K562 (cell line): ENCODE data around the gene PREX1. TPM values are rescaled to one million over a fixed set of nuclear protein-coding genes. Genes with fewer than 3 reads are reported as not detected.

Experiments used
- ATAC-seq: fragments of 200-7000 bp; cut with Tn5 transposase; 3 replicates; pipeline ENCODE4 v1.9.1; 2020; ENCODE audit warnings: moderate library complexity
- BruUV-seq: library from RNA; stranded (reverse); fragments of 400-500 nt; replicated peaks from 2 replicates; lab custom pipeline; 2021; lab: Mats Ljungman, UMichigan
- CTCF ChIA-PET: fragments of 300-600 bp; formaldehyde crosslinking; extraction: SDS; loops from one replicate; lab custom pipeline; 2021; ENCODE audit warnings: low intra/inter-chr PET ratio; lab: Yijun Ruan, JAX
- POLR2A ChIA-PET: fragments of 300-600, 350-650 bp; sonication (Branson Sonifier 250); formaldehyde crosslinking; extraction: SDS; loops from one replicate; lab custom pipeline; 2021; ENCODE audit warnings: antibody characterized with exemption, inconsistent platforms; lab: Yijun Ruan, JAX
- DNase-seq, 4 experiments: peaks; one replicate each; pipeline versions ENCODE4 v3.0.0 to v3.0.0-alpha.2; 2011 to 2018; ENCODE audit warnings: low spot score in 3 of 4, mixed read lengths in 3 of 4; ENCODE audit errors: extremely low read depth in 1 of 4
- FAIRE-seq: peaks from 2 replicates; lab custom pipeline; 2011; peaks lifted over from hg19 to GRCh38; lab: Jason Lieb, UNC
- H2AFZ ChIP-seq: 2 replicates; pipeline ENCODE4 v1.6.0; 2011; ENCODE audit warnings: low read depth, low read length, control low read depth, inconsistent platforms
- H3K27ac ChIP-seq: fragments of 200-600 bp; 3 replicates; pipeline ENCODE4 v1.8.0; 2011; ENCODE audit warnings: low read depth, mild to moderate bottlenecking, control low read depth, inconsistent platforms, low read length, moderate library complexity, mixed read lengths; ENCODE audit errors: extremely low read depth
- H3K27me3 ChIP-seq, 2 experiments: fragments of 300-600 bp in 1 of 2; 2 replicates in 1 of 2; 3 replicates in 1 of 2; pipeline versions ENCODE4 v1.6.0 to v1.8.0; 2011; ENCODE audit warnings: inconsistent platforms in 2 of 2, low read length in 2 of 2, mild to moderate bottlenecking in 1 of 2, mixed read lengths in 1 of 2, moderate library complexity in 1 of 2; ENCODE audit not compliant: control insufficient read depth in 2 of 2, insufficient read depth in 2 of 2
- H3K36me3 ChIP-seq: fragments of 300-600 bp; 3 replicates; pipeline ENCODE4 v1.8.0; 2011; ENCODE audit warnings: mild to moderate bottlenecking, low read length, inconsistent platforms; ENCODE audit not compliant: control insufficient read depth, insufficient read depth
- H3K4me1 ChIP-seq, 2 experiments: fragments of 200-600 bp in 1 of 2; replicated peaks in 1 of 2; 2 replicates in 1 of 2; 3 replicates in 1 of 2; pipeline versions ENCODE4 v1.5.1 to v1.8.0; 2011; ENCODE audit warnings: inconsistent platforms in 2 of 2, low read length in 2 of 2, mild to moderate bottlenecking in 1 of 2, mixed read lengths in 1 of 2, moderate library complexity in 1 of 2; ENCODE audit not compliant: control insufficient read depth in 2 of 2, insufficient read depth in 2 of 2
- H3K4me2 ChIP-seq: 2 replicates; pipeline ENCODE4 v1.6.1; 2011; ENCODE audit warnings: low read length, control low read depth, inconsistent platforms, mixed read lengths; ENCODE audit not compliant: insufficient read depth
- H3K4me3 ChIP-seq: fragments of 200-600 bp; sonication (generic), shearing (Covaris generic); 2 replicates; pipeline ENCODE4 v1.5.1; 2016; ENCODE audit warnings: control low read depth, inconsistent platforms
- H3K79me2 ChIP-seq: fragments of 200-600 bp; 3 replicates; pipeline ENCODE4 v1.8.0; 2011; ENCODE audit warnings: low read length, inconsistent platforms; ENCODE audit not compliant: control insufficient read depth, insufficient read depth
- H3K9ac ChIP-seq, 2 experiments: 2 replicates each; pipeline versions ENCODE4 v1.6.0 to v1.6.1; 2011; ENCODE audit warnings: low read depth in 2 of 2, low read length in 2 of 2, control low read depth in 1 of 2, inconsistent platforms in 1 of 2, mild to moderate bottlenecking in 1 of 2, mixed read lengths in 1 of 2; ENCODE audit not compliant: insufficient read depth in 1 of 2
- H3K9me1 ChIP-seq: one replicate; pipeline ENCODE4 v1.6.0; 2011; ENCODE audit warnings: inconsistent platforms, mild to moderate bottlenecking, low read length, moderate library complexity; ENCODE audit not compliant: control insufficient read depth, insufficient read depth
- H3K9me3 ChIP-seq: replicated peaks from 2 replicates; pipeline ENCODE4 v1.5.1; 2011; ENCODE audit warnings: low read depth, low read length, inconsistent platforms; ENCODE audit not compliant: control insufficient read depth, insufficient read depth
- H4K20me1 ChIP-seq: replicated peaks from 2 replicates; pipeline ENCODE4 v1.6.1; 2011; ENCODE audit warnings: low read length, inconsistent platforms, mixed read lengths; ENCODE audit not compliant: control insufficient read depth, insufficient read depth
- CREBBP ChIP-seq: IDR thresholded peaks from one replicate; pipeline ENCODE4 v1.6.1; 2012; ENCODE audit warnings: low read depth, mild to moderate bottlenecking, control low read depth, inconsistent platforms, low read length
- FOXA1 ChIP-seq: fragments of 450-650 bp; IDR thresholded peaks from 2 replicates; pipeline ENCODE4 v1.6.1; 2016; ENCODE audit warnings: mild to moderate bottlenecking, borderline replicate concordance
- HNRNPK ChIP-seq: fragments of 200-400 bp; formaldehyde crosslinking; IDR thresholded peaks from one replicate; pipeline ENCODE4 v1.6.1; 2018; ENCODE audit warnings: mild to moderate bottlenecking, low read depth, low read length; ENCODE audit not compliant: poor library complexity, severe bottlenecking
- MAFG ChIP-seq: fragments of 450-650 bp; conservative IDR thresholded peaks from 2 replicates; pipeline ENCODE4 v1.6.1; 2016; ENCODE audit warnings: missing genetic modification characterization, missing compliant biosample characterization
- MCM5 ChIP-seq: fragments of 450-650 bp; IDR thresholded peaks from 2 replicates; pipeline ENCODE4 v1.6.1; 2016; ENCODE audit warnings: low read depth
- MYNN ChIP-seq, 2 experiments: sonication (generic); formaldehyde crosslinking in 1 of 2; IDR thresholded peaks; 2 replicates each; pipeline versions ENCODE4 v1.5.0 to v1.6.1; 2016 to 2020; ENCODE audit warnings: antibody characterized with exemption in 1 of 2, missing genetic modification reagents in 1 of 2
- PYGO2 ChIP-seq: fragments of 450-650 bp; IDR thresholded peaks from 2 replicates; pipeline ENCODE4 v1.6.1; 2016; ENCODE audit warnings: mild to moderate bottlenecking, missing genetic modification characterization, moderate library complexity, missing compliant biosample characterization
- SAFB2 ChIP-seq: fragments of 200-400 bp; formaldehyde crosslinking; IDR thresholded peaks from 2 replicates; pipeline ENCODE4 v1.6.1; 2018; ENCODE audit warnings: borderline replicate concordance, low read length, low read depth, moderate library complexity; ENCODE audit not compliant: severe bottlenecking
- SMARCA5 ChIP-seq: fragments of 450-650 bp; IDR thresholded peaks from 2 replicates; pipeline ENCODE4 v1.6.1; 2016
- SRSF1 ChIP-seq: fragments of 200-400 bp; formaldehyde crosslinking; IDR thresholded peaks from 2 replicates; pipeline ENCODE4 v1.6.1; 2017; ENCODE audit warnings: mild to moderate bottlenecking, low read depth, low read length, moderate library complexity
- TSC22D4 ChIP-seq: fragments of 450-650 bp; IDR thresholded peaks from 2 replicates; pipeline ENCODE4 v1.6.1; 2016; ENCODE audit warnings: missing genetic modification characterization, missing biosample characterization, control low read depth
- ZFX ChIP-seq: sonication (generic); formaldehyde crosslinking; IDR thresholded peaks from 2 replicates; pipeline ENCODE4 v1.8.0; 2022; ENCODE audit warnings: mild to moderate bottlenecking, missing genetic modification reagents, moderate library complexity
- ZNF12 ChIP-seq: sonication (generic); formaldehyde crosslinking; IDR thresholded peaks from 2 replicates; pipeline ENCODE4 v1.4.0; 2020; ENCODE audit warnings: mild to moderate bottlenecking, missing genetic modification reagents
- ZNF253 ChIP-seq: fragments of 250-450 bp; sonication (Bioruptor Pico); conservative IDR thresholded peaks from 2 replicates; pipeline ENCODE4 v1.6.1; 2021; ENCODE audit warnings: mild to moderate bottlenecking
- ZNF3 ChIP-seq: fragments of 250-450 bp; sonication (Bioruptor Pico); IDR thresholded peaks from 2 replicates; pipeline ENCODE4 v1.5.0; 2021; ENCODE audit warnings: mild to moderate bottlenecking, moderate library complexity
- ZNF589 ChIP-seq: fragments of 200-800 bp; sonication (Bioruptor generic); IDR thresholded peaks from 2 replicates; pipeline ENCODE4 v1.6.1; 2016; ENCODE audit warnings: low read depth, missing genetic modification characterization, missing compliant biosample characterization
- WGBS: fragments of 100-300 bp; shearing (Covaris generic); methylation state at CpG from one replicate; pipeline ENCODE4 v1.1.6; 2016; ENCODE audit warnings: low coverage, mixed read lengths; ENCODE audit not compliant: insufficient coverage; ENCODE audit errors: missing lambda C conversion rate; 5-methylcytosine and 5-hydroxymethylcytosine counted together
- in situ Hi-C: fragments of 300-500 bp; cut with MboI; formaldehyde crosslinking; loops from 4 replicates; pipeline ENCODE4 v1.15.0; 2018; ENCODE audit warnings: inconsistent platforms, mixed read lengths
- intact Hi-C: fragments of 100-400 bp; cut with micrococcal nuclease; formaldehyde crosslinking; loops from 2 replicates; pipeline ENCODE4 v1.14.2; 2022
- polyA plus RNA-seq, 8 experiments: library from polyadenylated mRNA; depleted of rRNA in 4 of 8; stranded (reverse) in 5 of 8; unstranded in 3 of 8; fragments of >200 nt; fragmentation: Nextera tagmentation in 2 of 8; fragmentation: Illumina TruSeq in 1 of 8; extraction: Ambion mirVana in 2 of 8; extraction: Trizol in 1 of 8; gene quantifications; 2 replicates each; pipeline versions ENCODE4 v1.2.1 to v1.2.3, GENCODE V29; 2011 to 2014; ENCODE audit warnings: inconsistent platforms in 1 of 8, missing spikeins in 1 of 8
- total RNA-seq, 7 experiments: library from RNA; depleted of rRNA in 6 of 7; stranded (reverse); fragments of >200 nt in 6 of 7; fragmentation: Illumina TruSeq in 2 of 7; extraction: Trizol in 2 of 7; gene quantifications; 2 replicates each; pipeline versions ENCODE4 v1.2.1 to v1.2.3, GENCODE V29; 2011 to 2021; ENCODE audit warnings: low replicate concordance in 1 of 7
- TF ChIP-seq, protein P1 (sequence below): fragments of 250-450 bp; sonication (Bioruptor Pico); IDR thresholded peaks from 2 replicates; pipeline ENCODE4 v1.8.0; 2021; ENCODE audit warnings: moderate library complexity, mild to moderate bottlenecking, inconsistent platforms

Gene PREX1
- total and polyA plus RNA-seq, 9 of the 15 experiments (the other 6 are each of a cell fraction or from before 2014, with no cell fraction given): 0.37 to 10.4 (median 4.8) TPM

- ChIA-PET POLR2A (no interaction called here), CTCF (no interaction called here)
- no peak overlapping the region for H3K9ac ChIP-seq
- no peak for TF ChIP-seq MCM5
- TF ChIP-seq ZNF12 (CRISPR knock-in tag): no peak
- TF ChIP-seq SRSF1: no peak
- no peak for TF ChIP-seq SAFB2
- no peak for TF ChIP-seq MAFG (tag)
- no peak for TF ChIP-seq ZFX
- TF ChIP-seq SMARCA5: no peak
- no peak for TF ChIP-seq TSC22D4 (tag)
- TF ChIP-seq, protein P1, sequence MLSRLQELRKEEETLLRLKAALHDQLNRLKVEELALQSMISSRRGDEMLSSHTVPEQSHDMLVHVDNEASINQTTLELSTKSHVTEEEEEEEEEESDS (CRISPR knock-in tag): no peak
- no peak for TF ChIP-seq ZNF589 (CRISPR knock-in tag)
- no peak for TF ChIP-seq PYGO2 (tag)
- no peak for TF ChIP-seq CREBBP
- TF ChIP-seq HNRNPK: no peak
- no peak for TF ChIP-seq ZNF253
- TF ChIP-seq ZNF3: no peak
- no peak for TF ChIP-seq MYNN (IDR thresholded peaks at IDR 0.05)
- no peak for TF ChIP-seq MYNN (CRISPR knock-in tag; IDR thresholded peaks at IDR 0.05)
- TF ChIP-seq FOXA1: no peak
- DNase-seq: no peak
- H2AFZ ChIP-seq: no peak overlapping the region
- H3K27me3 ChIP-seq: peaks cover 0 to 14% of the 10 kb centered on the region in 2 experiments; a peak in 2 of 5 replicates
- ATAC-seq: no peak
- H3K27ac ChIP-seq: no peak overlapping the region
- H3K9me1 ChIP-seq: no peaks in the 10 kb centered on the region
- in situ Hi-C loops (no loop called here), intact Hi-C loops (no loop called here)
- H3K4me1 ChIP-seq: peaks cover 0 to 11% of the 10 kb centered on the region in 2 experiments; a peak in 3 of 5 replicates
- BruUV-seq: no TSS peak
- 0 out of 2 replicates have a peak, but pooled peaks cover 2% of the 10 kb centered on the region for H4K20me1 ChIP-seq
- 25% methylated on average over 6 of the region's 6 CpGs for WGBS
- no peaks in the 10 kb centered on the region for H3K36me3 ChIP-seq
- no peak overlapping the region for H3K4me2 ChIP-seq
- FAIRE-seq: no peak
- no peaks in the 10 kb centered on the region for H3K79me2 ChIP-seq
- no peak overlapping the region for H3K4me3 ChIP-seq
- no peaks in the 10 kb centered on the region for H3K9me3 ChIP-seq
Measured at GRCh38 chr20:48667481-48667880, 160.3 kb downstream of the PREX1 start.
